OCI-LY1 (cell line): ENCODE measurements around the gene CLCA4.

ENCODE experiments used
- H2AFZ ChIP-seq: fragments of 200-600 bp; sonication (generic), shearing (Covaris generic); 2 replicates; pipeline ENCODE4 v1.6.0; 2014; ENCODE audit warnings: antibody characterized with exemption, mild to moderate bottlenecking, low read length
- H3F3A ChIP-seq: fragments of 200-600 bp; sonication (generic), shearing (Covaris generic); 2 replicates; pipeline ENCODE4 v1.6.0; 2014; ENCODE audit warnings: mild to moderate bottlenecking, antibody characterized with exemption, low read length, moderate library complexity; ENCODE audit not compliant: insufficient read depth
- H3K27ac ChIP-seq: fragments of 200-600 bp; sonication (generic); 2 replicates; pipeline ENCODE4 v1.5.1; 2014; ENCODE audit warnings: low read length, mixed run types, mild to moderate bottlenecking, low read depth; ENCODE audit not compliant: poor library complexity, severe bottlenecking
- H3K27me3 ChIP-seq: fragments of 200-600 bp; sonication (generic); 2 replicates; pipeline ENCODE4 v1.6.0; 2014; ENCODE audit warnings: antibody characterized with exemption, mild to moderate bottlenecking, low read length, moderate library complexity; ENCODE audit not compliant: insufficient read depth
- H3K36me3 ChIP-seq: fragments of 200-600 bp; sonication (generic); 2 replicates; pipeline ENCODE4 v1.6.1; 2014; ENCODE audit warnings: mild to moderate bottlenecking, antibody characterized with exemption, low read length, moderate library complexity, mixed read lengths; ENCODE audit not compliant: insufficient read depth
- H3K4me1 ChIP-seq: fragments of 200-600 bp; sonication (generic); 2 replicates; pipeline ENCODE4 v1.5.1; 2014; ENCODE audit warnings: mild to moderate bottlenecking, low read length, moderate library complexity; ENCODE audit not compliant: insufficient read depth, severe bottlenecking
- H3K4me2 ChIP-seq: fragments of 200-600 bp; sonication (generic), shearing (Covaris generic); 2 replicates; pipeline ENCODE4 v1.6.1; 2014; ENCODE audit warnings: low read length
- H3K4me3 ChIP-seq: fragments of 200-600 bp; sonication (generic); 2 replicates; pipeline ENCODE4 v1.5.1; 2014; ENCODE audit warnings: low read length, low read depth, mild to moderate bottlenecking, mixed read lengths; ENCODE audit not compliant: poor library complexity, severe bottlenecking
- H3K79me2 ChIP-seq: fragments of 200-600 bp; shearing (Covaris generic); 2 replicates; pipeline ENCODE4 v1.6.1; 2016; ENCODE audit warnings: mixed run types, low read length, mixed read lengths; ENCODE audit not compliant: insufficient read depth
- H3K9ac ChIP-seq: fragments of 200-600 bp; sonication (generic), shearing (Covaris generic); 2 replicates; pipeline ENCODE4 v1.6.1; 2014; ENCODE audit warnings: mild to moderate bottlenecking, low read length, mixed read lengths
- H3K9me2 ChIP-seq: fragments of 200-600 bp; sonication (generic), shearing (Covaris generic); 2 replicates; pipeline ENCODE4 v1.6.1; 2014; ENCODE audit warnings: low read depth, mild to moderate bottlenecking, low read length, mixed read lengths
- H3K9me3 ChIP-seq: fragments of 200-600 bp; shearing (Covaris generic); 2 replicates; pipeline ENCODE4 v1.6.1; 2014; ENCODE audit warnings: low read length, mixed read lengths
- H4K20me1 ChIP-seq: fragments of 200-600 bp; sonication (generic), shearing (Covaris generic); 2 replicates; pipeline ENCODE4 v1.6.0; 2016; ENCODE audit warnings: mild to moderate bottlenecking, low read length; ENCODE audit not compliant: insufficient read depth
- EZH2 ChIP-seq: fragments of 200-600 bp; sonication (generic), shearing (Covaris generic); IDR thresholded peaks from 2 replicates; pipeline ENCODE4 v1.8.0; 2017; ENCODE audit warnings: borderline replicate concordance, mixed run types, mild to moderate bottlenecking, antibody characterized with exemption, low read length, moderate library complexity, mixed read lengths
- TF ChIP-seq, protein P1 (sequence below): fragments of 200-600 bp; sonication (generic), shearing (Covaris generic); IDR thresholded peaks from 2 replicates; pipeline ENCODE4 v1.5.1; 2017; ENCODE audit warnings: mild to moderate bottlenecking, antibody characterized with exemption, low read length, moderate library complexity, mixed read lengths

The CLCA4 gene

DNA sequence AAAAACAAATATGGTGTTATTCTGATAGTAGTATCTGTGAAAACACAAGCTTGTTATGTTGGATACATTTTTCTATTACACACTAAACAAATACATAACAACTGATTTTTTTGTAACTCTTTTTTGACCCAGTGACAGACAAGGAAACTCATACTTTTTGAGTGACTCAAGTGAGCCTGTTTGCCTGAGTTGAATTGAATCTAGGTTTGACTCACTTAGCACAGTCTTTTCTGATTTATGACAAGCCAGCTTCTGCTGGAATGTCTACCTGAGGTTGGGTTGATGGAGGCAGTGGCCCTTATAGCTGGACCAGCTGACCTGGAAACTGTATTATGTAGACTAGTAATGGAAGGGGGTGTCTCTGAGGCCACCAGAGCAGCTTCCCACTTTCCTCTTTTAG is 4.2 kb upstream of the CLCA4 start:
- Histone ChIP-seq H3K4me3 (no peak overlapping the region), H3K27me3 (no peaks in the 10 kb centered on the region), H3K36me3 (no peaks in the 10 kb centered on the region), H3K9me3 (no peaks in the 10 kb centered on the region), H3F3A (no peaks in the 10 kb centered on the region), H3K4me1 (no peaks in the 10 kb centered on the region), H3K9me2 (no peaks in the 10 kb centered on the region), H2AFZ (no peak overlapping the region), H3K4me2 (no peak overlapping the region), H4K20me1 (no peaks in the 10 kb centered on the region), H3K9ac (no peak overlapping the region), H3K27ac (no peak overlapping the region), H3K79me2 (no peaks in the 10 kb centered on the region)
- TF ChIP-seq, protein P1, sequence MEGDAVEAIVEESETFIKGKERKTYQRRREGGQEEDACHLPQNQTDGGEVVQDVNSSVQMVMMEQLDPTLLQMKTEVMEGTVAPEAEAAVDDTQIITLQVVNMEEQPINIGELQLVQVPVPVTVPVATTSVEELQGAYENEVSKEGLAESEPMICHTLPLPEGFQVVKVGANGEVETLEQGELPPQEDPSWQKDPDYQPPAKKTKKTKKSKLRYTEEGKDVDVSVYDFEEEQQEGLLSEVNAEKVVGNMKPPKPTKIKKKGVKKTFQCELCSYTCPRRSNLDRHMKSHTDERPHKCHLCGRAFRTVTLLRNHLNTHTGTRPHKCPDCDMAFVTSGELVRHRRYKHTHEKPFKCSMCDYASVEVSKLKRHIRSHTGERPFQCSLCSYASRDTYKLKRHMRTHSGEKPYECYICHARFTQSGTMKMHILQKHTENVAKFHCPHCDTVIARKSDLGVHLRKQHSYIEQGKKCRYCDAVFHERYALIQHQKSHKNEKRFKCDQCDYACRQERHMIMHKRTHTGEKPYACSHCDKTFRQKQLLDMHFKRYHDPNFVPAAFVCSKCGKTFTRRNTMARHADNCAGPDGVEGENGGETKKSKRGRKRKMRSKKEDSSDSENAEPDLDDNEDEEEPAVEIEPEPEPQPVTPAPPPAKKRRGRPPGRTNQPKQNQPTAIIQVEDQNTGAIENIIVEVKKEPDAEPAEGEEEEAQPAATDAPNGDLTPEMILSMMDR, result no peak
- TF ChIP-seq EZH2, result no peak

- no peaks in the 10 kb centered on the region for H3K79me2 ChIP-seq
- H3K4me2 ChIP-seq, result no peak overlapping the region
- no peaks in the 10 kb centered on the region for H3K9me3 ChIP-seq
- H3F3A ChIP-seq, result no peaks in the 10 kb centered on the region
- H3K27ac ChIP-seq, result no peak overlapping the region
- no peaks in the 10 kb centered on the region for H3K9me2 ChIP-seq
- TF ChIP-seq, protein P1, result no peak
- TF ChIP-seq EZH2, result no peak
- H3K9ac ChIP-seq, result no peak overlapping the region
- no peak overlapping the region for H3K4me3 ChIP-seq
- no peaks in the 10 kb centered on the region for H3K27me3 ChIP-seq
- no peak overlapping the region for H2AFZ ChIP-seq
- H4K20me1 ChIP-seq, result no peaks in the 10 kb centered on the region
- no peaks in the 10 kb centered on the region for H3K36me3 ChIP-seq
- no peaks in the 10 kb centered on the region for H3K4me1 ChIP-seq
These were observed 2.0 kb downstream of the CLCA4 start for GRCh38 chr1:86548839-86549238.

- H3K27me3 ChIP-seq, result no peaks in the 10 kb centered on the region
- no peaks in the 10 kb centered on the region for H3K79me2 ChIP-seq
- H3K9me3 ChIP-seq, result no peaks in the 10 kb centered on the region
- TF ChIP-seq, protein P1, result no peak
- TF ChIP-seq EZH2, result no peak
- H3K4me1 ChIP-seq, result no peaks in the 10 kb centered on the region
- H3K4me3 ChIP-seq, result no peak overlapping the region
- H3K27ac ChIP-seq, result no peak overlapping the region
- no peak overlapping the region for H3K4me2 ChIP-seq
- H3K36me3 ChIP-seq, result no peaks in the 10 kb centered on the region
- no peaks in the 10 kb centered on the region for H4K20me1 ChIP-seq
- no peaks in the 10 kb centered on the region for H3F3A ChIP-seq
- no peaks in the 10 kb centered on the region for H3K9me2 ChIP-seq
- H3K9ac ChIP-seq, result no peak overlapping the region
- no peak overlapping the region for H2AFZ ChIP-seq
These were observed 4.4 kb downstream of the CLCA4 start for GRCh38 chr1:86551305-86551704.
